Measurements from ENCODE around the gene MRPL54.

- no peak for TF ChIP-seq L3MBTL2 (conservative IDR thresholded peaks at IDR 0.05)
- TF ChIP-seq FOXA1 (IDR thresholded peaks at IDR 0.05), result no peak
- no peak for TF ChIP-seq FOXK2 (IDR thresholded peaks at IDR 0.05)
- TF ChIP-seq BHLHE40 (IDR thresholded peaks at IDR 0.05; ENCODE audit: borderline replicate concordance), result no peak
- TF ChIP-seq SP1 (IDR thresholded peaks at IDR 0.05), result no peak
- no peak for TF ChIP-seq HDGF (IDR thresholded peaks at IDR 0.05; ENCODE audit: borderline replicate concordance)
These were observed 40.5 kb upstream of the MRPL54 start for GRCh38 chr19:3721887-3722442.
